WERI-Rb-1 (cell line): ENCODE data around the gene GALNT13.

Experiments used
- DNase-seq: peaks from one replicate; pipeline ENCODE4 v3.0.0-alpha.2; 2020
- H3K27ac ChIP-seq: fragments of 250-450 bp; sonication (Bioruptor Pico); 2 replicates; pipeline ENCODE4 v1.5.1; 2020; ENCODE audit warnings: mild to moderate bottlenecking, moderate library complexity
- H3K27me3 ChIP-seq: fragments of 250-450 bp; sonication (Bioruptor Pico); 2 replicates; pipeline ENCODE4 v1.5.1; 2021; ENCODE audit warnings: mild to moderate bottlenecking, low read depth, moderate library complexity; ENCODE audit not compliant: insufficient read depth, severe bottlenecking
- H3K36me3 ChIP-seq: fragments of 250-450 bp; sonication (Bioruptor Pico); 2 replicates; pipeline ENCODE4 v1.5.1; 2020; ENCODE audit warnings: mild to moderate bottlenecking, moderate library complexity
- H3K4me3 ChIP-seq: 2 replicates; pipeline ENCODE4 v1.5.1; 2011; ENCODE audit warnings: low read depth, mild to moderate bottlenecking, control low read depth, low read length
- H3K9me3 ChIP-seq: fragments of 250-450 bp; sonication (Bioruptor Pico); 2 replicates; pipeline ENCODE4 v1.5.1; 2021; ENCODE audit warnings: mild to moderate bottlenecking, moderate library complexity; ENCODE audit not compliant: severe bottlenecking
- CTCF ChIP-seq: IDR thresholded peaks from 2 replicates; pipeline ENCODE4 v1.5.1; 2011; ENCODE audit warnings: low read depth, mild to moderate bottlenecking, control low read depth, inconsistent platforms, low read length

Gene GALNT13

DNA sequence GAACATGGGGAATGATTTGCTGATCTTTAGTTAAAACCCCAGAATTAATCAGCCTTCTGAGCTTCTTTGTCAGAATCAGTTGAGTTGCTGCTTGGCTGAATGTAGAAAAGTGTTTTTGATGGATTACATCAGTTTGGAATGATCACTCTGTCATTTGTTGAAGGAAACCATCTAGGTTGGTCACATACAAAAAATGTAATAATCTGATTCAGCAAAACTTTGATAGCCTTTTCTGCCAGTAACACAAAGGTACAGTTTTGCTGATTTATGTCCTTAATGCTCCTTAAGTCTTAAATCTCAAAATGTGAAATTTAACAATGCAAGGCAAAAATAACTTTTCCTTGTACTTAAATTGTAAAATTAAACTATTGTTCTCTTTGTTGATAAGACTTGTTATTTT, 74.3 kb downstream of the GALNT13 start:
- no peaks in the 10 kb centered on the region for H3K36me3 ChIP-seq
- no peak for DNase-seq
- H3K9me3 ChIP-seq: no peaks in the 10 kb centered on the region
- no peak overlapping the region for H3K4me3 ChIP-seq
- H3K27me3 ChIP-seq: no peaks in the 10 kb centered on the region
- no peak overlapping the region for H3K27ac ChIP-seq
- TF ChIP-seq CTCF: no peak

DNA sequence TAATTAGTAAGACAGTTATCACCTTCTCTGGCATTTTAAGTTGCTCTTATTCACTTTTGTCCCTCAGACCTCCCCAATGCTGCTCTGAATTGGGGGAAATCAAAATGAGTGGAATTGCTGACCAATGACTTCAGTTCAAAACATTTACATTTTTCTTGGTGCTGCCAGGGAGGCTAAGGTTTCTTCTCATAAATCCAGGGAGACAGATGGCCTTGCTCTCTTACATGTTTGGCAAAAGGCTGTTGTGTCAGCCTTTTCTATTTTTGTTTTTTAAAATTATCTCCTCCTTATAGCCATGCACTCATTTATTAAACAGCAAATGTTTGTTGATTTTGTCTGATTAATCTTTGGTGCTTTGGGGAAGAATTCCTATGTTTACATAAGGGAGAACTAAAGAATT, 82.0 kb downstream of the GALNT13 start:
- Histone ChIP-seq H3K4me3 (no peak overlapping the region), H3K27ac (no peak overlapping the region), H3K27me3 (no peaks in the 10 kb centered on the region), H3K36me3 (no peaks in the 10 kb centered on the region), H3K9me3 (no peaks in the 10 kb centered on the region)
- TF ChIP-seq CTCF: no peak
- no peak for DNase-seq

- no peak for DNase-seq
- Histone ChIP-seq H3K36me3 (no peaks in the 10 kb centered on the region), H3K27ac (no peak overlapping the region), H3K9me3 (no peaks in the 10 kb centered on the region), H3K27me3 (no peaks in the 10 kb centered on the region), H3K4me3 (no peak overlapping the region)
- TF ChIP-seq CTCF: no peak
These were observed 91.5 kb downstream of the GALNT13 start for GRCh38 chr2:153963256-153963655.

DNA sequence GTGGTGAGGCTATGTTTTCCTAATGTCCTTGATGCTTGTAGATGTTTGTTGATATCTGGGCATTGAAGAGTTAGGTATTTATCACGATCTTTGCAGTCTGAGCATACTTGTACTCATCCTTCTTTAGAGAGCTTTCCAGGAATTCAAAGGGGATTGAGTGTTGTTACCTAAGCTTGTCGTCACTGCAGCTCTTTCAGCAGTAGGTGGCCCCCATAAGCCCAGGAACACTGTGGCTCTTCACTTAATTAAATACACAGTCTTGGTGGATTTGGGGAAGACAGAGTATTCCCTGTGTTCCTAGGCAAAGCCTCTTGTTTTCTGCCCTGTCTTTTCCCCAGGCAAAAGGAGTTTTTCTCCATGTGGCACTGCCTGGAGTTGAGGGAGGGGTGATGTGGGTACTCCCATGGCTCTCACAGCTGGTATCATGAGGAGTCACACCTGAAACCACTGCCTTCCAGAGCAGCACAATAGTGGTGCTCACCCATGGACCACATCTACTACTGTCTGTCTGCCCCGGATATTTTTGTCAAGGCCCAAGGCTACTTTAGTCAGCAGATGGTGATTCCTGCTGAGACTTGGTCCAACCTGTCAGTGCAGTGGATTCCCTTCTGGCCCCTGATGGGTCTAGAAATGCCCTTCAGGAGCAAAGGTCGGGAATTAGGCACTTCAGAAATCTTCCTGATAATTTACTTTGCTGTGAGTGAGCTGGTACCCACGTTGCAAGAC, 95.7 kb downstream of the GALNT13 start:
- Histone ChIP-seq H3K4me3 (no peak overlapping the region), H3K36me3 (no peaks in the 10 kb centered on the region), H3K27ac (no peak overlapping the region), H3K27me3 (no peaks in the 10 kb centered on the region), H3K9me3 (no peaks in the 10 kb centered on the region)
- peak; percentile 25; the same call in 1 of the 2 replicates for TF ChIP-seq CTCF
- peak; percentile 13 for DNase-seq

- TF ChIP-seq CTCF: no peak
- Histone ChIP-seq H3K36me3 (no peaks in the 10 kb centered on the region), H3K27me3 (no peaks in the 10 kb centered on the region), H3K4me3 (no peak overlapping the region), H3K27ac (no peak overlapping the region), H3K9me3 (no peaks in the 10 kb centered on the region)
- DNase-seq: no peak
These were observed 99.5 kb downstream of the GALNT13 start for GRCh38 chr2:153971250-153971649.

DNA sequence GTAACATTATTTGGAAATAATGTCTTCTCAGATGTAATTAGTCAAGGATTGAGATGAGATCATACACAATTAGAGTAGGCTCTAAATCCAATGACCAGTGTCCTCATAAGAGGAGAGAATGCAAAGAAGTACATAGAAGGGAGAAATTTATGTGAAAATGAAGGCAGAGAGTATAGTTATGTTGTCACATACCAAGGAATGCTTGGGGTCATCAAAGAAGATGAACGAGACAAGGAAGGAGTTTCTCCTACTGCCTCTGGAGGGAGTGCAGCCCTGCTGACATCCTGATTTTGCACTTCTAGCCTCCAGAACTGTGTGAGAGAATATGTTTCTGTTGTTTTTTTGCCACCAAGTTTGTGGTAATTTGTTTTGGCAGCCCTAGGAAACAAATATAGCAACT, 100.1 kb downstream of the GALNT13 start:
- TF ChIP-seq CTCF: no peak
- no peaks in the 10 kb centered on the region for H3K36me3 ChIP-seq
- no peak overlapping the region for H3K4me3 ChIP-seq
- no peaks in the 10 kb centered on the region for H3K9me3 ChIP-seq
- no peak overlapping the region for H3K27ac ChIP-seq
- no peak for DNase-seq
- no peaks in the 10 kb centered on the region for H3K27me3 ChIP-seq
